ENCODE results near the gene OSBP2.

Gene OSBP2

GRCh38 chr22:30856741-30857502 lies 162.2 kb downstream of the OSBP2 start:
- no peak for DNase-seq

GRCh38 chr22:30857791-30858190 lies 163.1 kb downstream of the OSBP2 start:
- no peak for DNase-seq

- no peak for DNase-seq
Observed at GRCh38 chr22:30858976-30859713, 164.5 kb downstream of the OSBP2 start.

DNA sequence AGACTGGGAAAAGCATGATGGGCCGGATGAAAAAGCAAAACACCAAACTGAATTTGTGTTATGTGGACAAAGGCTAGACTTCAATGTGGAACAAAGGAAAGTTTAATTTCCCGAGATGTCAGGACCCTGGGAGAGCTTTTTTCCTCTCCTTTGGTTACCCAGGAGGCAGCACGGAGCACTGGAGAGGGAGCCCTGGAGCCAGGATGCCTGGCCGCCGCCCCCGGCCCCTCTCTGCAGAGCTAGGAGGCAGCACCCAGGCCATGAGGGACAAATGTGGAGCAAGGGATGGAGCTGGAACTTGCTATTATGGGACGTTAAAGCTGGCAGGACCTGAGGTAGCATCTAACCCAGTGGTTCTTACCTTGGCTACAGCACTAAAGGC lies 165.0 kb downstream of the OSBP2 start:
- DNase-seq, result no peak

- no peak for DNase-seq
Observed at GRCh38 chr22:30860176-30861105, 165.8 kb downstream of the OSBP2 start.

- DNase-seq, result no peak
Observed at GRCh38 chr22:30861131-30861530, 166.5 kb downstream of the OSBP2 start.

GRCh38 chr22:30861688-30862552 lies 167.2 kb downstream of the OSBP2 start:
- no peak for DNase-seq

GRCh38 chr22:30863081-30863833 lies 168.6 kb downstream of the OSBP2 start:
- DNase-seq, result no peak

- no peak for DNase-seq
Observed at GRCh38 chr22:30864441-30865420, 170.1 kb downstream of the OSBP2 start.

DNA sequence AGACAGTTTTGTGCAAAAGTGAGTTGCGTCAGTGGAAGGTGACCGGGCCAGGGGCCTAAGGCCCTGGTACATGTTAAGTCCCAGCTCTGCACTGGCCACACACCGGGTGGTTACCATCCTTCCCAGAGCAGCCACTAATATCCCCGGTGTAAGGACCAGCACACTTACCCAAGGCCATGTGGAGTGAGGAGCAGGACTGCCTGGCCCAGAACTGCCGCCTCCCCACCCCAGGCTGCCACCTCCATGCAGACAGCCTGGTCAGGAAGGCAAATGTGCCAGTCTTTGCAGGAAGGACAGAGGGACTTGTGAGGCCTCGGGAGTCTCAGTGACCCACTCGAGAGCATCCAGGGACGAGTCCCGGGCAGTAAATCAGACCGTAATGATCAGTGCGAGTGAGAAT lies 171.0 kb downstream of the OSBP2 start:
- DNase-seq, result no peak

GRCh38 chr22:30866216-30866615 lies 171.5 kb downstream of the OSBP2 start:
- no peak for DNase-seq

- DNase-seq, result no peak
Observed at GRCh38 chr22:30866811-30867271, 172.2 kb downstream of the OSBP2 start.

- DNase-seq, result no peak
Observed at GRCh38 chr22:30867746-30868662, 173.3 kb downstream of the OSBP2 start.

GRCh38 chr22:30868663-30869385 lies 174.2 kb downstream of the OSBP2 start:
- DNase-seq, result peak in 1 of 2 donors; percentile 6

DNA sequence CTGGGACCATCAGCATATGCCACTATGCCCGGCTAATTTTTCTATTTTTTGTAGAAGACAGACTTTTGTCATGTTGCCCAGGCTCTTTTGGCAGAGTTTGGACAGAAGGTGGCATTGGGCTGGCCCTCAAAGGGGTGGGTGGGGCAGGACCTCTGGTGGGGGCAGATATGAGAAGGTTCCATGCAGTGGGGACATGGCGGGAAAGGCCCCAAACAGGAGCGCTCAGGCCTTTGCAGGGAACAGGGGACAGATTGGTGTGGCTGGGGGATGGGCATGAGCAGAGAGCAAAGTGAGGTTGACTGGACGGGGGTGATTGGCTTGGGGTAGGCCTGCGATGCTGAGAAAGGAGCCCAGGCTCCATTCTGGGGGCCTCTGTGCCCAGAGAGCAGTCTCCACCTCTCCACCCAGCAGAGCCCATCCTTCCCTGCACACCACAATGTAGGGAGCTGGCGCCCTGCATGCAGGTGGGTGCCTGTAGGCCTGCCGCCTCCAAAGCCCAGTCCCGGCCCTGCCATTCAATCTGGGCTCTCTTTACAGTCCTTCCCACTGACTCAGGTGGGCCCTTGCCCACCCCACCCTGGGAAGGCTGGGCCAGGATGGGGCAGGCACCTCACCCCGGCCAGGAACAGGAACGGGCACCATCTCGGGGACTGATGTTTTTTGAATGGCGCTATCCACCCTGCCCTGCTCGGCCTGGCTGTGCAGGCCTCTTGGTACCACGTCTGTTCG lies 175.2 kb downstream of the OSBP2 start:
- DNase-seq, result no peak

GRCh38 chr22:30870451-30871345 lies 176.0 kb downstream of the OSBP2 start:
- DNase-seq, result no peak

Data from hippocampal formation (tissue), 2 donors.